Neural progenitor cell (in vitro differentiated cells): Measurements from ENCODE around the gene AIDA. TPM values are rescaled to one million over a fixed set of nuclear protein-coding genes. Genes with fewer than 3 reads are reported as not detected.

Experiments
- DNase-seq: peaks from one replicate; pipeline ENCODE4 v3.0.0-alpha.2; 2016; ENCODE audit warnings: low spot score
- H2AFZ ChIP-seq: fragments of 200-600 bp; sonication (generic); replicated peaks from 2 replicates; pipeline ENCODE4 v1.6.1; 2016; ENCODE audit warnings: antibody characterized with exemption
- H3F3A ChIP-seq: fragments of 200-600 bp; sonication (generic); 2 replicates; pipeline ENCODE4 v1.6.1; 2016; ENCODE audit warnings: antibody characterized with exemption, low read depth
- H3K27ac ChIP-seq: fragments of 200-600 bp; sonication (generic); 2 replicates; pipeline ENCODE4 v1.5.1; 2016; ENCODE audit warnings: mild to moderate bottlenecking
- H3K27me3 ChIP-seq: fragments of 200-600 bp; sonication (generic); 2 replicates; pipeline ENCODE4 v1.6.1; 2016; ENCODE audit warnings: mild to moderate bottlenecking, moderate library complexity
- H3K36me3 ChIP-seq: fragments of 200-600 bp; sonication (generic); 2 replicates; pipeline ENCODE4 v1.5.1; 2016
- H3K4me1 ChIP-seq: fragments of 200-600 bp; sonication (generic); 2 replicates; pipeline ENCODE4 v1.6.1; 2016; ENCODE audit warnings: mixed run types
- H3K4me2 ChIP-seq: fragments of 200-600 bp; sonication (generic); 2 replicates; pipeline ENCODE4 v1.6.1; 2016
- H3K4me3 ChIP-seq: fragments of 200-600 bp; sonication (generic); 2 replicates; pipeline ENCODE4 v1.5.1; 2016
- H3K79me2 ChIP-seq: fragments of 200-600 bp; sonication (generic); 2 replicates; pipeline ENCODE4 v1.6.1; 2016; ENCODE audit warnings: low read depth
- H3K9ac ChIP-seq: fragments of 200-600 bp; sonication (generic); 2 replicates; pipeline ENCODE4 v1.6.1; 2016
- H3K9me3 ChIP-seq: fragments of 200-600 bp; sonication (generic); 2 replicates; pipeline ENCODE4 v1.5.1; 2016; ENCODE audit warnings: low read depth
- H4K20me1 ChIP-seq: fragments of 200-600 bp; sonication (generic); 2 replicates; pipeline ENCODE4 v1.6.1; 2016; ENCODE audit warnings: low read depth
- H3K27ac Mint-ChIP-seq: 3 replicates; pipeline ENCODE4 v1.8.0; 2021; ENCODE audit warnings: mixed read lengths
- H3K27me3 Mint-ChIP-seq: 2 replicates; pipeline ENCODE4 v1.8.0; 2022; ENCODE audit warnings: low read depth, mild to moderate bottlenecking, inconsistent platforms, moderate library complexity, mixed read lengths; ENCODE audit not compliant: insufficient read depth
- H3K36me3 Mint-ChIP-seq: 3 replicates; pipeline ENCODE4 v1.8.0; 2021; ENCODE audit warnings: mixed read lengths
- H3K4me1 Mint-ChIP-seq: 3 replicates; pipeline ENCODE4 v1.8.0; 2021; ENCODE audit warnings: mixed read lengths
- H3K4me3 Mint-ChIP-seq: 3 replicates; pipeline ENCODE4 v1.8.0; 2021; ENCODE audit warnings: mild to moderate bottlenecking, moderate library complexity, mixed read lengths
- H3K9me3 Mint-ChIP-seq: 3 replicates; pipeline ENCODE4 v1.8.0; 2020; ENCODE audit warnings: mixed read lengths
- EZH2 ChIP-seq: fragments of 200-600 bp; sonication (generic); IDR thresholded peaks from 2 replicates; pipeline ENCODE4 v1.6.1; 2017; ENCODE audit warnings: antibody characterized with exemption, mild to moderate bottlenecking, moderate library complexity
- EZH2phosphoT487 ChIP-seq: fragments of 200-600 bp; sonication (generic); IDR thresholded peaks from 2 replicates; pipeline ENCODE4 v1.6.1; 2017; ENCODE audit warnings: antibody characterized with exemption
- total RNA-seq: library from RNA; depleted of rRNA; stranded (reverse); fragments of >200 nt; gene quantifications from 2 replicates; pipeline ENCODE4 v1.2.3, GENCODE V29; 2015; ENCODE audit warnings: low replicate concordance
- TF ChIP-seq, protein P1 (sequence below): fragments of 200-600 bp; sonication (generic); IDR thresholded peaks from 2 replicates; pipeline ENCODE4 v1.5.1; 2017; ENCODE audit warnings: antibody characterized with exemption, mild to moderate bottlenecking

The AIDA gene
- total RNA-seq, 1 donor from 2014 or later = 75.2 TPM

DNA sequence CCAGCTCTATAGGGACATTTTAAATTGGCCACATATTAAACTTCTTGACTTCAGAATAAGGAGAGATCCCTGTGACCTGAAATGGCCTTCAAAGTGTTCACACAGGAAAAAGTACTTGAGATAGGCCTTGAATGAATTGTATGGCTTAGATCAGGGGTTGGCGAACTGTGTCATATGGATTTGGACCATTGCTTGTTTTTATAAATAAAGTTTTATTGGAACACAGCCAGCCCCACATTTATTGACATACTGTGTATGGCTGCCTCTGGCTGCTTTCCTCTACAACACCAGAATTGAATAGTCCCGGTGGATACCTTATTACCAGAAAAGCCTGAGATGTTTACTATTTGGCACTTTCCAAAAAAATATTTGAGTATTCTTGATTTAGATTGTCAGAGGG lies 4.1 kb upstream of the AIDA start:
- Mint-ChIP-seq H3K27me3 (peaks cover 3% of the 10 kb centered on the region), H3K27ac (no peak overlapping the region), H3K4me1 (peaks cover 8% of the 10 kb centered on the region), H3K36me3 (peaks cover 4% of the 10 kb centered on the region), H3K9me3 (no peaks in the 10 kb centered on the region), H3K4me3 (no peak overlapping the region)
- DNase-seq = no peak
- Histone ChIP-seq H3K79me2 (peaks cover 23% of the 10 kb centered on the region), H3K36me3 (peaks cover 25% of the 10 kb centered on the region), H2AFZ (no peak overlapping the region), H3K9me3 (no peaks in the 10 kb centered on the region), H3K4me2 (no peak overlapping the region), H3K27ac (no peak overlapping the region), H3K9ac (no peak overlapping the region), H3F3A (peaks cover 12% of the 10 kb centered on the region), H3K27me3 (no peaks in the 10 kb centered on the region), H3K4me3 (no peak overlapping the region), H4K20me1 (no peaks in the 10 kb centered on the region), H3K4me1 (no peaks in the 10 kb centered on the region)
- TF ChIP-seq EZH2 (no peak), EZH2phosphoT487 (no peak)
- TF ChIP-seq, protein P1, sequence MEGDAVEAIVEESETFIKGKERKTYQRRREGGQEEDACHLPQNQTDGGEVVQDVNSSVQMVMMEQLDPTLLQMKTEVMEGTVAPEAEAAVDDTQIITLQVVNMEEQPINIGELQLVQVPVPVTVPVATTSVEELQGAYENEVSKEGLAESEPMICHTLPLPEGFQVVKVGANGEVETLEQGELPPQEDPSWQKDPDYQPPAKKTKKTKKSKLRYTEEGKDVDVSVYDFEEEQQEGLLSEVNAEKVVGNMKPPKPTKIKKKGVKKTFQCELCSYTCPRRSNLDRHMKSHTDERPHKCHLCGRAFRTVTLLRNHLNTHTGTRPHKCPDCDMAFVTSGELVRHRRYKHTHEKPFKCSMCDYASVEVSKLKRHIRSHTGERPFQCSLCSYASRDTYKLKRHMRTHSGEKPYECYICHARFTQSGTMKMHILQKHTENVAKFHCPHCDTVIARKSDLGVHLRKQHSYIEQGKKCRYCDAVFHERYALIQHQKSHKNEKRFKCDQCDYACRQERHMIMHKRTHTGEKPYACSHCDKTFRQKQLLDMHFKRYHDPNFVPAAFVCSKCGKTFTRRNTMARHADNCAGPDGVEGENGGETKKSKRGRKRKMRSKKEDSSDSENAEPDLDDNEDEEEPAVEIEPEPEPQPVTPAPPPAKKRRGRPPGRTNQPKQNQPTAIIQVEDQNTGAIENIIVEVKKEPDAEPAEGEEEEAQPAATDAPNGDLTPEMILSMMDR = no peak

DNA sequence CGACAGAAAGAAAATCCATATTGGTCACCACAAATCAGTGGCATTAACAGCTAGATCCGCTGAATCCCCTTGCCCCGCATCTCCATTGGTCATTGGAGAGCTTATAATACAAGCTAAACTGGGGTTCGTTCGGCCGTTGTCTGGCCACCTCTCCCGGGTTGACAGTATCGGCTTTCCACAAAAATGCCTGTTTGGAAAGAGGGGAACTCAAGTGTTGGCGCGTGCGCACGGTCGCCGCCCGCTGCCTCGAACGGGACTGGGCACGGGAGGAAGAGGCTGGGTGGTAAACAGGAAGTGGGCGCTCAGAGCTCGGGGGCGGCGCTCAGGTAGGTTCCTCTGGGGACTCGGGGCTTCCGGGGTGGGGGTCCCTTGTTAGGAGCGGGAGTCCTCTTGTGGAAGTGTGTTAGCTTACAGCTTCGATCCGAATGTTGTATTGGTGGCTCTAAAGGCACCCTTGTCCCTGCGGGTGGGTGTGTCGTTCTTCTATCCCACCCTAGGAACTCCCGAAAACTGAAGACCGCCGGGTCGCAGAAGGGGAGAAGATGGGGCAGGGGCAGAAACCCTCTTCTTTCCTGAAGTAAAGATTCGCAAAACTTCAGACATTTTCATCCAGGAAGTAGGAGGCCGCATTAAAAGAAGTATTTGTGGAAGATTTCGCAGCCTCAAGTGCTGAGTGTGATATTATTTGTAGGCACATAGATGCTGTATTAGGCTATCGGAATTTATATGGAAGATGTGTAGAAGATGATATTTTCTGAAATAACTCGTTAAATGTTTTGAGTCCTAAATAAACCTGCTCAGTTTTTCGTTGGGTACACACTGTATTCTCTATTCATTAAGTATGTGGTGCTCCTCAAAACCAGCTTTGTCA lies 1.0 kb upstream of the AIDA start:
- Histone ChIP-seq H3K79me2 (peaks cover 54% of the 10 kb centered on the region), H3K27me3 (no peaks in the 10 kb centered on the region), H3K27ac (peak overlapping the region; percentile 85), H3F3A (peaks cover 12% of the 10 kb centered on the region), H3K9ac (peak overlapping the region; percentile 72), H3K36me3 (peaks cover 2% of the 10 kb centered on the region), H2AFZ (peak overlapping the region; percentile 98), H4K20me1 (no peaks in the 10 kb centered on the region), H3K4me1 (peaks cover 7% of the 10 kb centered on the region), H3K4me2 (peak overlapping the region; percentile 82), H3K4me3 (peak overlapping the region; percentile 92), H3K9me3 (no peaks in the 10 kb centered on the region)
- H3K4me1 Mint-ChIP-seq = peaks cover 20% of the 10 kb centered on the region
- H3K36me3 Mint-ChIP-seq = peaks cover 12% of the 10 kb centered on the region
- peaks cover 3% of the 10 kb centered on the region for H3K27me3 Mint-ChIP-seq
- H3K9me3 Mint-ChIP-seq = no peaks in the 10 kb centered on the region
- H3K4me3 Mint-ChIP-seq = peak overlapping the region; percentile 100
- peak; percentile 98 for DNase-seq
- TF ChIP-seq, protein P1 = no peak
- TF ChIP-seq EZH2phosphoT487 (no peak), EZH2 (no peak)
- peak overlapping the region; percentile 94 for H3K27ac Mint-ChIP-seq

DNA sequence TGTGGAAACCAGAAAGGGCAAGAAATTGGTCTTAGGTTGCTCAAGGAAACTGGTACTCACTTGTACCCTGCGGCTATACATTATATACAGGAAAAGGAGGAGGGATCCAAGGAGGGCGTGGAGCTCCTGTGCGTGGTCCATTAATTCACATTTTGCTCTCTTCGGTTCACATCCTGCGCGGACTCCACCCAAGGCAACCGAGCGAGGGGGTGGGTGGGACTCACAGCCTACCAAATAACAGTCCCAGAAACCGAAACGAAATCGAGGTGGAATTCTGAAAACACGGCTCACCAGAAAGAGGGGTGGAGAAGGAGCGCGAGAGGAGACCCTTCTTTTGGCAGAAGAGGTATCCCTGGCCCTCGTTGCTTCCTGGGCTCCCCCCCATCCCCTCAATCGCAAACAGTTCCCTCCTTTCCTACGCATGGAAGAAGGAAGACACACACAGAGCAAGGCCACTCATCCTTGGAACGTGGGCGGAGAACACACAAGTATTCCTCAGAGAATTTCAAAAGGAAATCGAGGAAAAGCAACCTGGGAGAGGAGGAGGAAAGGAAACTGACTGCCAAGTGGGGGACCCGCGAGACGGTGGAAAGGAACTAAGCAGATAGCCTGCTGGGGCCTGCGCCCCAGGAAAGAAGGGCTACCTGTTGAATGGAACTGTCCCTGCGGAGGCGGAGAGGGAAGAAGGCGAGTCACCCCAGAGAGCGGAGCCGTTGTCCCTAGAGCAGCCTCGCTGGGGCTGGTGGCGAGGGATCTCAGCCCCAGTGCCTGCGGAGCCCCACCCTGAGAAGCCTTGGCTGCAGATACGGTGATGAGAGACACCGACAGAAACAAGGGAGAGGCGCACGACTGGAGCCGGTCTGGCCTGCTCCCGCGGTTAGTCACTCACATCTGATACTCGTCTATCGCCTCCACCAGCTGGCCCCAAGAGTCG lies 705 bp downstream of the AIDA start:
- peaks cover 18% of the 10 kb centered on the region for H3K36me3 Mint-ChIP-seq
- peaks cover 71% of the 10 kb centered on the region for H3K79me2 ChIP-seq

More for the DNA sequence above, 705 bp downstream of the AIDA start:
- Mint-ChIP-seq H3K27ac (peak overlapping the region; percentile 48), H3K4me3 (peak overlapping the region; percentile 100), H3K9me3 (peaks cover 2% of the 10 kb centered on the region), H3K4me1 (peaks cover 20% of the 10 kb centered on the region), H3K27me3 (peaks cover 3% of the 10 kb centered on the region)
- H3K4me1 ChIP-seq = peaks cover 7% of the 10 kb centered on the region
- H3K4me3 ChIP-seq = peak overlapping the region; percentile 92
- peaks cover 9% of the 10 kb centered on the region for H3F3A ChIP-seq
- TF ChIP-seq, protein P1 = no peak
- no peak for TF ChIP-seq EZH2
- no peak for TF ChIP-seq EZH2phosphoT487
- peak overlapping the region; percentile 87 for H3K4me2 ChIP-seq
- H3K9ac ChIP-seq = peak overlapping the region; percentile 59
- H3K27me3 ChIP-seq = no peaks in the 10 kb centered on the region
- H3K36me3 ChIP-seq = no peaks in the 10 kb centered on the region
- H2AFZ ChIP-seq = peak overlapping the region; percentile 73
- H4K20me1 ChIP-seq = no peaks in the 10 kb centered on the region
- H3K27ac ChIP-seq = peak overlapping the region; percentile 84
- H3K9me3 ChIP-seq = no peaks in the 10 kb centered on the region
- DNase-seq = peak; percentile 63
